ENCODE data around the gene MTUS2.

DNA sequence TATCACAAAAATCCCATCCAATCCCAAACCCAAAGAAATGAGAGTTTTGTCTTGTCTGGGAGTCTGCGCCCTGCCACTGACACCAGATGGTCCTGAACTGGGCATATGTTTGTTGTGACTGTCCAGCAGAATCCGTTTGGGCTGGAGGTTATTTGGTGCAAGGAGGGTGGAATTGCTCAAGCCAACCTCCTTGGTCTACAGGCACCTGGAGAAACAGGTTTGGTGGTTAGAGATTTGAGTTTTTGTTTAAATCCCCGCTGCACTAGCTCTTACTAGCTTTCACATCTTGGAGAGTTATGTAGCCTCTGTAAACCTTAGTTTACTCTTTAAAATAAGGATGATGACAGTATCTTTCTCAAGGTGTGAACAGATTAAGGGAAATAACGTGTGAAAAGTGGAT is 673.7 kb downstream of the MTUS2 start:
- TF ChIP-seq BRCA1 (IDR thresholded peaks at IDR 0.05), result no peak
- no peak for TF ChIP-seq BRCA1 (CRISPR knock-in tag; IDR thresholded peaks at IDR 0.05)
- TF ChIP-seq, protein P1, sequence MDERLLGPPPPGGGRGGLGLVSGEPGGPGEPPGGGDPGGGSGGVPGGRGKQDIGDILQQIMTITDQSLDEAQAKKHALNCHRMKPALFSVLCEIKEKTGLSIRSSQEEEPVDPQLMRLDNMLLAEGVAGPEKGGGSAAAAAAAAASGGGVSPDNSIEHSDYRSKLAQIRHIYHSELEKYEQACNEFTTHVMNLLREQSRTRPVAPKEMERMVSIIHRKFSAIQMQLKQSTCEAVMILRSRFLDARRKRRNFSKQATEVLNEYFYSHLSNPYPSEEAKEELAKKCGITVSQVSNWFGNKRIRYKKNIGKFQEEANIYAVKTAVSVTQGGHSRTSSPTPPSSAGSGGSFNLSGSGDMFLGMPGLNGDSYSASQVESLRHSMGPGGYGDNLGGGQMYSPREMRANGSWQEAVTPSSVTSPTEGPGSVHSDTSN (CRISPR knock-in tag; IDR thresholded peaks at IDR 0.05; ENCODE audit: low read depth), result no peak
- TF ChIP-seq, protein P1 (tag; conservative IDR thresholded peaks at IDR 0.05; ENCODE audit: low read depth), result no peak
- TF ChIP-seq PHF20 (IDR thresholded peaks at IDR 0.05; ENCODE audit: partially characterized antibody), result no peak
- TF ChIP-seq, protein P2, sequence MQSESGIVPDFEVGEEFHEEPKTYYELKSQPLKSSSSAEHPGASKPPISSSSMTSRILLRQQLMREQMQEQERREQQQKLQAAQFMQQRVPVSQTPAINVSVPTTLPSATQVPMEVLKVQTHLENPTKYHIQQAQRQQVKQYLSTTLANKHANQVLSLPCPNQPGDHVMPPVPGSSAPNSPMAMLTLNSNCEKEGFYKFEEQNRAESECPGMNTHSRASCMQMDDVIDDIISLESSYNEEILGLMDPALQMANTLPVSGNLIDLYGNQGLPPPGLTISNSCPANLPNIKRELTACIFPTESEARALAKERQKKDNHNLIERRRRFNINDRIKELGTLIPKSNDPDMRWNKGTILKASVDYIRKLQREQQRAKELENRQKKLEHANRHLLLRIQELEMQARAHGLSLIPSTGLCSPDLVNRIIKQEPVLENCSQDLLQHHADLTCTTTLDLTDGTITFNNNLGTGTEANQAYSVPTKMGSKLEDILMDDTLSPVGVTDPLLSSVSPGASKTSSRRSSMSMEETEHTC (IDR thresholded peaks at IDR 0.05), result no peak

Data from K562 (cell line).